Astrocyte (in vitro differentiated cells and primary cell): ENCODE measurements around the gene PRKAG2.

Source experiments
- EZH2 ChIP-seq: IDR thresholded peaks from 2 replicates; pipeline ENCODE4 v1.6.1; 2012; ENCODE audit warnings: mild to moderate bottlenecking, low read length, inconsistent platforms; ENCODE audit not compliant: insufficient read depth
- TF ChIP-seq, protein P1 (sequence below): IDR thresholded peaks from 2 replicates; pipeline ENCODE4 v1.5.1; 2011; ENCODE audit warnings: low read depth, mild to moderate bottlenecking, inconsistent platforms, low read length, moderate library complexity; ENCODE audit not compliant: insufficient read depth

DNA sequence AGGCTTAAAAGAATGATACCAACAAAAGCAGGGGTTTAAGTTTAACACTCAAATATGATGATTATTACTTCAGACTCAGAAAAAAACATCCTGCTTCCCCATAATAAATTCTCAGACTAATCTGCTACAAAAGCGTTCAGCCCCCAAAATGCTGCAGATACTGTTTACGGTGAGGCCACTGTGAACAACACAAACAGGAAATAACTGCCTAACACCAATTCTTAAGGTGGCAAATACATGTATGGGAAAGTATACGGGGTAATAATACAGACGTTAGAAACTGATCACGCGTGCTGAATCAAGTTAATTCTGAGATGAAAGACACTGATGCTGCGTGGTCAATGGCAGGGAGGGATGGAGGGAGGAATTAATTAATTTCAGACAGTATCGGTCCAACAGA is 295.2 kb downstream of the PRKAG2 start:
- TF ChIP-seq, protein P1, sequence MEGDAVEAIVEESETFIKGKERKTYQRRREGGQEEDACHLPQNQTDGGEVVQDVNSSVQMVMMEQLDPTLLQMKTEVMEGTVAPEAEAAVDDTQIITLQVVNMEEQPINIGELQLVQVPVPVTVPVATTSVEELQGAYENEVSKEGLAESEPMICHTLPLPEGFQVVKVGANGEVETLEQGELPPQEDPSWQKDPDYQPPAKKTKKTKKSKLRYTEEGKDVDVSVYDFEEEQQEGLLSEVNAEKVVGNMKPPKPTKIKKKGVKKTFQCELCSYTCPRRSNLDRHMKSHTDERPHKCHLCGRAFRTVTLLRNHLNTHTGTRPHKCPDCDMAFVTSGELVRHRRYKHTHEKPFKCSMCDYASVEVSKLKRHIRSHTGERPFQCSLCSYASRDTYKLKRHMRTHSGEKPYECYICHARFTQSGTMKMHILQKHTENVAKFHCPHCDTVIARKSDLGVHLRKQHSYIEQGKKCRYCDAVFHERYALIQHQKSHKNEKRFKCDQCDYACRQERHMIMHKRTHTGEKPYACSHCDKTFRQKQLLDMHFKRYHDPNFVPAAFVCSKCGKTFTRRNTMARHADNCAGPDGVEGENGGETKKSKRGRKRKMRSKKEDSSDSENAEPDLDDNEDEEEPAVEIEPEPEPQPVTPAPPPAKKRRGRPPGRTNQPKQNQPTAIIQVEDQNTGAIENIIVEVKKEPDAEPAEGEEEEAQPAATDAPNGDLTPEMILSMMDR = no peak
- TF ChIP-seq EZH2 = no peak
